ENCODE data around the gene PLEKHD1.

The PLEKHD1 gene

GRCh38 chr14:69519204-69520100 lies 34.9 kb downstream of the PLEKHD1 start:
- DNase-seq = no peak

GRCh38 chr14:69522026-69522425 lies 37.5 kb downstream of the PLEKHD1 start:
- DNase-seq = no peak

- DNase-seq = no peak
Measured at GRCh38 chr14:69525896-69526295, 41.4 kb downstream of the PLEKHD1 start.

GRCh38 chr14:69527635-69528034 lies 43.1 kb downstream of the PLEKHD1 start:
- DNase-seq = no peak

GRCh38 chr14:69528143-69528542 lies 43.6 kb downstream of the PLEKHD1 start:
- DNase-seq = no peak

- DNase-seq = no peak
Measured at GRCh38 chr14:69528930-69529329, 44.4 kb downstream of the PLEKHD1 start.

- no peak for DNase-seq
Measured at GRCh38 chr14:69529563-69529962, 45.0 kb downstream of the PLEKHD1 start.

- DNase-seq = no peak
Measured at GRCh38 chr14:69530095-69530494, 45.6 kb downstream of the PLEKHD1 start.

GRCh38 chr14:69531135-69531534 lies 46.6 kb downstream of the PLEKHD1 start:
- no peak for DNase-seq

GRCh38 chr14:69532561-69533340 lies 48.2 kb downstream of the PLEKHD1 start:
- DNase-seq = no peak

GRCh38 chr14:69535230-69535848 lies 50.8 kb downstream of the PLEKHD1 start:
- DNase-seq = no peak

- no peak for DNase-seq
Measured at GRCh38 chr14:69536971-69537370, 52.4 kb downstream of the PLEKHD1 start.

GRCh38 chr14:69537900-69538299 lies 53.4 kb downstream of the PLEKHD1 start:
- DNase-seq = no peak

GRCh38 chr14:69538766-69539165 lies 54.2 kb downstream of the PLEKHD1 start:
- DNase-seq = no peak

- no peak for DNase-seq
Measured at GRCh38 chr14:69539631-69540410, 55.3 kb downstream of the PLEKHD1 start.

GRCh38 chr14:69540654-69541335 lies 56.3 kb downstream of the PLEKHD1 start:
- no peak for DNase-seq

GRCh38 chr14:69542311-69542710 lies 57.8 kb downstream of the PLEKHD1 start:
- no peak for DNase-seq

GRCh38 chr14:69543341-69544115 lies 59.0 kb downstream of the PLEKHD1 start:
- DNase-seq = no peak

- DNase-seq = no peak
Measured at GRCh38 chr14:69547701-69548348, 63.3 kb downstream of the PLEKHD1 start.

GRCh38 chr14:69548566-69548965 lies 64.0 kb downstream of the PLEKHD1 start:
- no peak for DNase-seq

- DNase-seq = no peak
Measured at GRCh38 chr14:69551511-69551910, 67.0 kb downstream of the PLEKHD1 start.

Data from left hindlimb (tissue), 1 donor.